ENCODE measurements around the gene SPDEF. TPM values are rescaled to one million over a fixed set of nuclear protein-coding genes. Genes with fewer than 3 reads are reported as not detected.

Gene SPDEF
- total RNA-seq, 1 donor, result under 0.01 TPM

- DNase-seq (ENCODE audit: low read depth in 2 of 3, low spot score in 2 of 3), result no peak
Measured at GRCh38 chr6:34530753-34531365, 25.3 kb downstream of the SPDEF start.

GRCh38 chr6:34529665-34530327 lies 26.3 kb downstream of the SPDEF start:
- DNase-seq (ENCODE audit: low read depth in 2 of 3, low spot score in 2 of 3), result no peak

DNA sequence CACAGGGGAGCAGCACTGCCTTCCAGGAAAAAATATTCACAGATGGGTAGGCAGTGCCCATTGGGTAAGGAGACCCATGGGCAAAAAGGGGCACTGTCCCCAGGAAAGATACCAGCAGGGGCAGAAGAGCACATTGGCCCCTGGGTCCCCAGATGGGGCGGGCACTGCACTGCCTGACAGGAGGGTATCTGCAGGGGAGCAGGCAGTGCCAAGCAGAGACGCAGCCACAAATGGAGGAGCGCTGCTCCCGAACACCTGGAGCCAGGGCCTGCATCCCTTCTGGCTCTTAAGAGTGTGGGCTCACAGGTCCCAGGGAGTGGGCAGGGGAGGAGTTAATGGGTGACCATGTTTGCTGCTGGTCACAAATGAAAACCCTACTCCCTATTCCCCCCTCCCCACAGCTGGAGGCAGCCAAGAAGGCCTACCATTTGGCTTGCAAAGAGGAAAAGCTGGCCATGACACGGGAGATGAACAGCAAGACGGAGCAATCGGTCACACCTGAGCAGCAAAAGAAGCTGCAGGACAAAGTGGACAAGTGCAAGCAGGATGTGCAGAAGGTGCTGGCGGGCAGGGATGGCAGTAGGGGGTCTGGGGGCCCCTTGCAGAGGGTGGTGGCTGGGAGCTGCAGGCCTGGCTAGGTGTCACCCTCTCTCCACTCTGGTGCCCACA lies 27.0 kb downstream of the SPDEF start:
- no peak for DNase-seq (ENCODE audit: low read depth in 2 of 3, low spot score in 2 of 3)

GRCh38 chr6:34527751-34528670 lies 28.1 kb downstream of the SPDEF start:
- DNase-seq (ENCODE audit: low read depth in 2 of 3, low spot score in 2 of 3), result no peak

DNA sequence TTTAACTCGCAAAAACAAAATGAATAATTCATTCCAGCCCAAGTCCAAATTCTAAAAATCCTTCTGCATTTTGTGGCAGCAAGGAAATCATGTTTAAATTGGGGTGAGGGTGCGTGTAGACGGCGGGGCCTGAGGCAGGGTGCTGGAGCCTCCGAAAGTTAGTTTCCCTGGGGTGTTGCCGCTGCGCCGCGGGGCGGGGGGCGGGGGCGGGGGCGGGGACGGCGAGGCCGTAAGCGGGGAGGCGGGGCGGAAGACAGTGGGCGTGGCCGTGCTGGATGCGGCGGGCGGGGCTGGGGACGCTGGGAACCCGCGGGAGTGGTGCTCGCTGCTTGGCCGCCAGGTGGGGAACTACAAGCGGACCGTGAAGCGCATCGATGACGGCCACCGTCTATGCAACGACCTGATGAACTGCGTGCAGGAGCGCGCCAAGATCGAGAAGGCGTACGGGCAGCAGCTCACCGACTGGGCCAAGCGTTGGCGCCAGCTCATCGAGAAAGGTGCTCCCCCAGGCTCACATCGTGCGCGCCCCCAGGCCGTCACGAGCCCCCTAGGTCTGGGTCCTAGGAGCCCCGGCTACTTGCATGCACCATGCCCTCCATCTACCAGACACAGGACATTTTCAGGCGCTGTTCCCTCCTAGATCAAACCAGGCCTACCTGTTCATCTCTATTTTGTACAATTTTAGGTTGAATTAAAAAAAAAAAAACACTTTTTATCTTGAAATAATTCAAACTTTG lies 29.0 kb downstream of the SPDEF start:
- peak; percentile 86 to 93 (median 92) for DNase-seq (ENCODE audit: low read depth in 2 of 3, low spot score in 2 of 3)

- no peak for DNase-seq (ENCODE audit: low read depth in 2 of 3, low spot score in 2 of 3)
Measured at GRCh38 chr6:34526241-34526972, 29.7 kb downstream of the SPDEF start.

DNA sequence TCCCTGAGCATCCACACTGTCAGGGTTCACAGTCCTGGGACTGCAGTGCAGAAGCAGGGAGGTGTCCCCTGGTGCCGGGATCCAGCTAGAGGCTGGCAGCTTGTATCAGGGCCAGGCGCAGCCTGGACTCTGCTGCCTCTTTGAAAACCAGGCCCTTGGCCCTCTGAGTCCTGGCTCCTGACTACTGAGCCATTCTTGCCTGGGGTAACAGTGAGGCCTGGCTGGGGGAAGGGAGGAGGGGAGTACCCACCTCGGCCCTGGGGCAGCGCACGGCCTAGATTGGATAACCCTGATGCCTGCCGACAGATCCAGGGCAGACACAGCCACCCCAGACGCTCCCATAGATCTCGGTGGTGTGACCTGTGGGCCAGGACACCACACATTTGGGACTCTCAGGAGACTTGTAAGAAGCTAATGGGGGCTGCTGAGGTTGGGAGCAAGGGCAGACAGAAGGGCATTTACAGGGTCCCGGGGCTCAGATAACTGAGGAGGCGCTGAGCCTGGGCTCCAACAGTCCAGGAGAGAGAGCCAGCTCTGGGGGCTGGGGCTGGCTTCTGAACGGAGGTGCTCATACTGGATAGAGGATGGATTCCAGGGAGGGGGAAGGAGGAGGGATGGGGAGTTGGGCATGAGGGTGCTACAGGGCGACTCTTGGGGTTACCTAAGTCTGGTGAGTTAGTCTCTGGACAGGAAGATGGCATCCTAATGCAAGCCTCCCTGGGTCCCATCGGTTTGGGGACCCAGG lies 30.5 kb downstream of the SPDEF start:
- no peak for DNase-seq (ENCODE audit: low read depth in 2 of 3, low spot score in 2 of 3)

DNA sequence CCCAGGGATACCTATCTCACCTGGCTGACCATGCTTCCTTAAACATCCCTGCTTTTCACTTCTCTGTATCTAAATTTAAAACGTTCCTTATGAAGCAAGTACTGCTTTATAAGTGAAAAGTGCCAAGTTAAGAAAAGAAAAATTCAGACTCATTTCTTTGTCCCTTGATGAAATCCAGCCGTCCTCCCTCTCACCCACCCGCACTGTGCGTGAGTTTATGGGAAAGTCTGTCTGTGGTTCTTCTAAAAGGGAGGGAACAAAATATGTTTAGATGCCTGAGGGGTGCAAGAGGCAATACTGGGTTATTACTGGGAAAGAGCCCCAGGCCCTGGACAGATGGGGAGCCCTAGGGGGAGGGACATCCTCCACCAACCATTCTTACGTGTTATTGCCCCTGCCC lies 31.2 kb downstream of the SPDEF start:
- DNase-seq (ENCODE audit: low read depth in 2 of 3, low spot score in 2 of 3), result no peak

- DNase-seq (ENCODE audit: low read depth in 2 of 3, low spot score in 2 of 3), result no peak
Measured at GRCh38 chr6:34524499-34524898, 31.6 kb downstream of the SPDEF start.

DNA sequence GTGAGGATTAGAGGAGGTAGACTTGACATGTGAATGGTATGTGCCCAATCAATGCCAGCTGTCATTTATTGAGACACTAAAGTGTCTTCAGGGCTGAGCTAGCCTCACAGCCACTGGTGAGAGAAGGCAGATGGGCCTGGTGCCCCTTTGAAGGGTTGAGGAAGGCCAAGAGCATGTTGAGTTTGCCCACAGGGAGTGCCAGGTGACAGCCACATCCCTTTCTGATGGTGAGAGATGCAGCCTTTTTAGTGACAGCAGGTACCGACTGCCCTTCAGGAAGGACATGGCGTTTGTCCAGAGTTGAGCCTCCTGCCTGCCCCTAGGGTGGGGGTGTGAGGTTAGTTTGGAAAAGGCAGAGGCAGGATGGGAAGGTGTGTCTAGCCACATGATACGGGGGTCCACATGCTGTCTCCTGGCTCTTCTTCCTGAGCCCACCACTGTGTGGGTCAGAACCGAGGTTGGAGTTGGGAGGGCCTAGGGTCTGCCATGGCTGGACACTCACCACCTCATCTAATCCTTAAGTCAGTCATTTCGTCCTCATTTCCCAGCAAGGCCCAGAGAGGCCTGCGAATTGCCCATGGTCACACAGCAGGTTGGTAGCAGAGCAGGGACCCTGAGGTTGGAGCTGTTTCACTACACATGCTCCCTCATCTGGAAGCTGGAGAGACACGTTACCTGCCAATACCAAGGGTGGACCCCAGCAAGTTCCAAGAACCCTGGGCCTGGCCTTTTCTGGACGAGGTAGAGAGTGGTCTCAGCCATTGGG lies 32.5 kb downstream of the SPDEF start:
- no peak for DNase-seq (ENCODE audit: low read depth in 2 of 3, low spot score in 2 of 3)

GRCh38 chr6:34522761-34523160 lies 33.4 kb downstream of the SPDEF start:
- DNase-seq (ENCODE audit: low read depth in 2 of 3, low spot score in 2 of 3), result no peak

GRCh38 chr6:34521463-34522285 lies 34.5 kb downstream of the SPDEF start:
- peak in 2 of 3 donors; percentile 34 to 70 for DNase-seq (ENCODE audit: low read depth in 2 of 3, low spot score in 2 of 3)

DNA sequence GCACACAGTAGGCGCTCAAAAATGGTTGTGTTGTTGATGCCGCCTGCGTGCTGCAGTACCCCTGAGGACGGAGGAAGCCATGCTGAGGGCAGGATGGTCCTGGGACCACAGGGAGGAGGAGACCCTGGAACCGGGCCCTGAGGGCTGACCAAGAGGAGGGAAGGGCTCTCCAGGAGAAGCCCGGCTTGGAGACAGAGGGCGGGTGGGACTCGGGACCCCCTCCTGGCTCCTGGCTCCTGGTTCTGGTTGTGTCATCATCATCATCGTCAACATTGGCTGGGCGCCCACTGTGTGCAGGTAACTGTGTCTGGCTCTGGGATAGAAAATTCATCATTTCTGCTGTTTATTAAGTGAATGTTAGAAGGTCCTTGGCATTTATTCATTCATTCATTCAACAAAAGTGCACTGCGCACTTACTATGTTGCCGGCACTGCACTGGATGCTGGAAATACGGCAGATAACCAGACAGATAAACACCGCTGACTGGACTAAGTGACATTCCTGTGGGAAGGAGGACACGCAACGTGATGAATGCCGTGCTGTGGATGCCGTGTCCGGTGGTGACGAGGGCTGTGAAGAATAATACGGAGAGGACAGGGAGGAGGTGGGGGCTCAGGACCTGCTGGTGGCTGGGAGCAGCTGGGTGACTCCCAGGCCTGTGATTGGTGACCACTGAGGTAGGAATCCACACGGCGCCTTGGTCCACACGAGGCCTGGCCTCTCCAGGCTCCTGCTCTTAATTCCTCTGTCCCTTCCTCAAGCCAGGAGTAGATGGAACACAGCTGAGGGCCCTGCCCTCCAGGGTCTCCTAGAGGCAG lies 35.3 kb downstream of the SPDEF start:
- no peak for DNase-seq (ENCODE audit: low read depth in 2 of 3, low spot score in 2 of 3)

DNA sequence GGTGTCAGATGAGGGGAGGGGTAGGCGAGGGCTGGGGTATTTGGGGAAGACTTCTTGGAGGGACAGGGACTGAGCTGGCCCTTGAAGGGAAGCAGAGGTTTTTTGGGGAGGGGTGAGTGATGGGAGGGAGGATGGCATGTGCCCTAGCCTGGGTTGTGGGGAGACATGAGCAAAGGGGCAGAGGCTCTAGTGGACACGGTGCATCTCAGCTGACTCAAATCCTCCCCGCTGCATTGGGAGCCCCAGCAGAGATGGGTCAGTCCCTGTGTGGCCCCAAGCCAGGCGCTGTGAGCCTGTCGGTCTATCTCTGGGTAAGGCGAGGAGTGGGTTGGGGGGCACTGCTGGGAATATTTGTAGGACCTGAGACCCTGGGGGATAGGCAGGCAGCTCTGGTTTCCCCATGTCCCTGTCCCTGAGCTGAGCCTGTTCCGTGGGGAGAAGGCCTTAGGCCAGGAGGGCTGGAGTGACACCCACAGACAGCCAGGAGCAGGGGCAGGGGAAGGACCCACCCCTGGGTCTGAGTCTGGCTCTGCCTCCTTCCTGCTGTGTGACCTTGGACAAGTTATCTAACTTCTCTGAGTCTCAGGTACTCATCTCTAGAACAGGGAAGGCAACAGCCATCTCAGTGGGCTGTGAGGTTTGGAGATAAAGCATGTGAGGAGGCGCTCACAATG lies 36.0 kb downstream of the SPDEF start:
- DNase-seq (ENCODE audit: low read depth in 2 of 3, low spot score in 2 of 3), result no peak

- DNase-seq (ENCODE audit: low read depth in 2 of 3, low spot score in 2 of 3), result no peak
Measured at GRCh38 chr6:34518669-34519365, 37.3 kb downstream of the SPDEF start.

All from hematopoietic multipotent progenitor cell (in vitro differentiated cells).